SK-N-SH (cell line): ENCODE data around the gene COL4A2. TPM values are rescaled to one million over a fixed set of nuclear protein-coding genes. Genes with fewer than 3 reads are reported as not detected.

Source experiments
- CTCF ChIA-PET: fragments of 300-600, 350-600 bp; formaldehyde crosslinking; extraction: SDS; loops from one replicate; lab custom pipeline; 2021; lab: Yijun Ruan, JAX
- POLR2A ChIA-PET: fragments of 350-600 bp; sonication (Branson Sonifier 250); formaldehyde crosslinking; extraction: SDS; loops from one replicate; lab custom pipeline; 2020; ENCODE audit warnings: antibody characterized with exemption, inconsistent platforms; lab: Yijun Ruan, JAX
- DNase-seq: peaks from one replicate; pipeline ENCODE4 v3.0.0; 2012
- H2AFZ ChIP-seq: fragments of 200-600 bp; sonication (generic); 2 replicates; pipeline ENCODE4 v1.8.1; 2016; ENCODE audit warnings: antibody characterized with exemption, mild to moderate bottlenecking, low read depth
- H3F3A ChIP-seq: fragments of 200-600 bp; sonication (generic); replicated peaks from 2 replicates; pipeline ENCODE3; 2016; ENCODE audit warnings: antibody characterized with exemption, mild to moderate bottlenecking; ENCODE audit not compliant: insufficient read depth
- H3K27ac ChIP-seq, 2 experiments: fragments of 200-500 bp in 1 of 2; fragments of 200-600 bp in 1 of 2; sonication (Bioruptor generic) in 1 of 2; sonication (generic), shearing (Covaris generic) in 1 of 2; 2 replicates each; pipeline versions ENCODE4 v1.5.1 to v1.6.1; 2014 to 2016; ENCODE audit warnings: low read depth in 2 of 2, inconsistent platforms in 1 of 2, low read length in 1 of 2, mild to moderate bottlenecking in 1 of 2, mixed read lengths in 1 of 2
- H3K27me3 ChIP-seq: fragments of 200-600 bp; sonication (generic), shearing (Covaris generic); 2 replicates; pipeline ENCODE4 v1.6.1; 2016; ENCODE audit warnings: mixed run types; ENCODE audit not compliant: insufficient read depth
- H3K36me3 ChIP-seq, 2 experiments: fragments of 200-500 bp in 1 of 2; fragments of 200-600 bp in 1 of 2; sonication (Bioruptor generic) in 1 of 2; sonication (generic) in 1 of 2; replicated peaks in 1 of 2; 2 replicates each; pipeline versions ENCODE3 to v1.5.1; 2014 to 2016; ENCODE audit warnings: low read length in 1 of 2, mild to moderate bottlenecking in 1 of 2; ENCODE audit not compliant: insufficient read depth in 2 of 2, control insufficient read depth in 1 of 2
- H3K4me1 ChIP-seq, 2 experiments: fragments of 200-500 bp in 1 of 2; fragments of 200-600 bp in 1 of 2; sonication (Bioruptor generic) in 1 of 2; sonication (generic), shearing (Covaris generic) in 1 of 2; 2 replicates each; pipeline versions ENCODE4 v1.5.1 to v1.6.1; 2014 to 2016; ENCODE audit warnings: low read depth in 1 of 2, low read length in 1 of 2, mixed run types in 1 of 2; ENCODE audit not compliant: insufficient read depth in 2 of 2, control insufficient read depth in 1 of 2
- H3K4me2 ChIP-seq: fragments of 200-600 bp; sonication (generic), shearing (Covaris generic); 2 replicates; pipeline ENCODE4 v1.6.1; 2017; ENCODE audit warnings: mixed run types
- H3K4me3 ChIP-seq, 2 experiments: fragments of 200-500 bp in 1 of 2; fragments of 200-600 bp in 1 of 2; sonication (Bioruptor generic) in 1 of 2; sonication (generic), shearing (Covaris generic) in 1 of 2; 2 replicates each; pipeline versions ENCODE4 v1.5.1 to v1.8.1; 2014 to 2016; ENCODE audit warnings: low read depth in 2 of 2, inconsistent platforms in 1 of 2, low read length in 1 of 2, mild to moderate bottlenecking in 1 of 2, mixed read lengths in 1 of 2, moderate library complexity in 1 of 2
- H3K79me2 ChIP-seq: fragments of 200-600 bp; sonication (generic); 2 replicates; pipeline ENCODE4 v1.8.1; 2017; ENCODE audit warnings: mild to moderate bottlenecking; ENCODE audit not compliant: insufficient read depth
- H3K9ac ChIP-seq: fragments of 200-600 bp; sonication (generic); 2 replicates; pipeline ENCODE4 v1.6.1; 2017; ENCODE audit warnings: mixed run types
- H3K9me2 ChIP-seq: fragments of 200-600 bp; sonication (generic); 2 replicates; pipeline ENCODE4 v1.6.1; 2017; ENCODE audit warnings: mixed run types
- H3K9me3 ChIP-seq: fragments of 200-600 bp; sonication (generic); 2 replicates; pipeline ENCODE4 v1.6.1; 2017; ENCODE audit warnings: mixed run types, mild to moderate bottlenecking, moderate library complexity
- H4K20me1 ChIP-seq: fragments of 200-600 bp; sonication (generic); 2 replicates; pipeline ENCODE4 v1.6.1; 2017; ENCODE audit warnings: mild to moderate bottlenecking, mixed run types; ENCODE audit not compliant: insufficient read depth
- CHD2 ChIP-seq: fragments of 150-350 bp; IDR thresholded peaks from 2 replicates; pipeline ENCODE4 v1.6.1; 2018; ENCODE audit warnings: low read length; ENCODE audit not compliant: partially characterized antibody
- ELF1 ChIP-seq: IDR thresholded peaks from 2 replicates; pipeline ENCODE4 v1.4.0; 2012
- GABPA ChIP-seq: IDR thresholded peaks from 2 replicates; pipeline ENCODE4 v1.4.0; 2012; ENCODE audit warnings: low read depth, mild to moderate bottlenecking
- GATA2 ChIP-seq: sonication (generic); formaldehyde crosslinking; IDR thresholded peaks from 2 replicates; pipeline ENCODE4 v1.5.0; 2020; ENCODE audit warnings: mild to moderate bottlenecking, missing genetic modification reagents
- JUND ChIP-seq: IDR thresholded peaks from 2 replicates; pipeline ENCODE4 v1.4.0; 2012
- MAX ChIP-seq: IDR thresholded peaks from 2 replicates; pipeline ENCODE4 v1.4.0; 2012; ENCODE audit warnings: low read depth
- MEF2A ChIP-seq: IDR thresholded peaks from 2 replicates; pipeline ENCODE4 v1.4.0; 2012; ENCODE audit warnings: low read depth, borderline replicate concordance
- MXI1 ChIP-seq: IDR thresholded peaks from 2 replicates; pipeline ENCODE4 v1.6.1; 2012; ENCODE audit warnings: mild to moderate bottlenecking, low read depth, low read length, improper control_type of control experiment
- NFIC ChIP-seq: IDR thresholded peaks from 2 replicates; pipeline ENCODE4 v1.4.0; 2012; ENCODE audit warnings: borderline replicate concordance
- PBX3 ChIP-seq: IDR thresholded peaks from 2 replicates; pipeline ENCODE4; 2012
- POLR2AphosphoS5 ChIP-seq: IDR thresholded peaks from 2 replicates; pipeline ENCODE4 v1.6.1; 2012; ENCODE audit warnings: low read depth, low read length
- RAD21 ChIP-seq: IDR thresholded peaks from 2 replicates; pipeline ENCODE4 v1.6.1; 2012; ENCODE audit warnings: mild to moderate bottlenecking, low read length
- RCOR1 ChIP-seq: fragments of 150-350 bp; IDR thresholded peaks from 2 replicates; pipeline ENCODE4 v1.6.1; 2017; ENCODE audit warnings: antibody characterized with exemption, low read length
- SIN3A ChIP-seq: IDR thresholded peaks from 2 replicates; pipeline ENCODE4 v1.6.1; 2012; ENCODE audit warnings: low read depth, mild to moderate bottlenecking, low read length, moderate library complexity, borderline replicate concordance
- TEAD4 ChIP-seq: IDR thresholded peaks from 2 replicates; pipeline ENCODE4 v1.4.0; 2012; ENCODE audit warnings: mild to moderate bottlenecking, borderline replicate concordance; ENCODE audit not compliant: insufficient read depth
- YY1 ChIP-seq: IDR thresholded peaks from 2 replicates; pipeline ENCODE4 v1.4.0; 2012; ENCODE audit warnings: low read depth, mild to moderate bottlenecking
- ZBTB33 ChIP-seq: IDR thresholded peaks from 2 replicates; pipeline ENCODE4 v1.4.0; 2012; ENCODE audit warnings: low read depth, borderline replicate concordance
- WGBS: methylation state at CpG from one replicate; pipeline ENCODE4 v1.1.6; 2017; ENCODE audit warnings: low lambda C conversion rate; 5-methylcytosine and 5-hydroxymethylcytosine counted together
- polyA plus RNA-seq, 3 experiments: library from polyadenylated mRNA; depleted of rRNA; stranded (reverse); fragments of >200 nt; gene quantifications; 2 replicates each; pipeline ENCODE4 v1.2.3, GENCODE V29; 2012
- TF ChIP-seq, protein P1 (sequence below): fragments of 200-600 bp; sonication (generic); IDR thresholded peaks from 2 replicates; pipeline ENCODE4 v1.6.1; 2017; ENCODE audit warnings: antibody characterized with exemption, mild to moderate bottlenecking, moderate library complexity

Gene COL4A2
- polyA plus RNA-seq, 1 of the 3 experiments (the other 2 are of a cell fraction): 137 TPM

DNA sequence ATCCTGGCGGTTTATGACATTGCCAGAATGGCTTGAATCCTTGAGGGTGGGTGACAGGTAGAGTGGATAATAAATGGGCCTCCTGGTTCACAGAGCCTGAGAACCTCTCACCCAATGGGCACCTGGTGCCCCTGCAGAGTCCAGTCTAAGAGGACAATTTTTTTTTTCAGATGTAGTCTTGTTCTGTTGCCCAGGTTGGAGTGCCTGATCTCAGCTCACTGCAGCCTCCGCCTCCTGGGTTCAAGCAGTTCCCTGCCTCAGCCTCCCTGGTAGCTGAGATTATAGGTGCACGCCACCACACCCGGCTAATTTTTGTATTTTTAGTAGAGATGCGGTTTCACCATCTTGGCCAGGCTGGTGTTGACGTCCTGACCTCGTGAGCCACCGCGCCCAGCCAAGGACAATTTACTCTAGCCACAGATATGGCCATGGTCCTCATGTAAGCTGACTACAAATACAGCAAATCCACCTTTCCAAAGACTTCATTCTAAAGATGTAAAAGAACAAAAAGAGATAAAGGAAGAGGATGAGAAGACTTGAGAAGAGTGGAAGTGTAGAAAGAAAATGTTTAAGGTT, 33.0 kb downstream of the COL4A2 start:
- H3K9me2 ChIP-seq: no peaks in the 10 kb centered on the region
- peaks cover 15% of the 10 kb centered on the region for H3F3A ChIP-seq
- no peak overlapping the region for H3K9ac ChIP-seq
- no peak overlapping the region for H3K27ac ChIP-seq
- no peaks in the 10 kb centered on the region for H4K20me1 ChIP-seq
- CTCF ChIA-PET: interaction anchor here (1.0 kb wide), 1 partner anchor 11 kb away, joined by 4 read pairs; no protein-coding TSS in a partner anchor
- peaks cover 99% of the 10 kb centered on the region for H3K79me2 ChIP-seq
- H3K4me1 ChIP-seq: peaks cover 0 to 35% of the 10 kb centered on the region in 2 experiments; a peak in 3 of 4 replicates
- TF ChIP-seq PBX3 (no peak), RAD21 (no peak), CHD2 (no peak), GATA2 (CRISPR knock-in tag) (no peak), ELF1 (no peak), YY1 (no peak), ZBTB33 (no peak), NFIC (no peak), TEAD4 (no peak), RCOR1 (no peak), MAX (no peak), SIN3A (no peak), MXI1 (no peak), POLR2AphosphoS5 (no peak), JUND (no peak), MEF2A (no peak), GABPA (no peak)
- TF ChIP-seq, protein P1, sequence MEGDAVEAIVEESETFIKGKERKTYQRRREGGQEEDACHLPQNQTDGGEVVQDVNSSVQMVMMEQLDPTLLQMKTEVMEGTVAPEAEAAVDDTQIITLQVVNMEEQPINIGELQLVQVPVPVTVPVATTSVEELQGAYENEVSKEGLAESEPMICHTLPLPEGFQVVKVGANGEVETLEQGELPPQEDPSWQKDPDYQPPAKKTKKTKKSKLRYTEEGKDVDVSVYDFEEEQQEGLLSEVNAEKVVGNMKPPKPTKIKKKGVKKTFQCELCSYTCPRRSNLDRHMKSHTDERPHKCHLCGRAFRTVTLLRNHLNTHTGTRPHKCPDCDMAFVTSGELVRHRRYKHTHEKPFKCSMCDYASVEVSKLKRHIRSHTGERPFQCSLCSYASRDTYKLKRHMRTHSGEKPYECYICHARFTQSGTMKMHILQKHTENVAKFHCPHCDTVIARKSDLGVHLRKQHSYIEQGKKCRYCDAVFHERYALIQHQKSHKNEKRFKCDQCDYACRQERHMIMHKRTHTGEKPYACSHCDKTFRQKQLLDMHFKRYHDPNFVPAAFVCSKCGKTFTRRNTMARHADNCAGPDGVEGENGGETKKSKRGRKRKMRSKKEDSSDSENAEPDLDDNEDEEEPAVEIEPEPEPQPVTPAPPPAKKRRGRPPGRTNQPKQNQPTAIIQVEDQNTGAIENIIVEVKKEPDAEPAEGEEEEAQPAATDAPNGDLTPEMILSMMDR: no peak
- TF ChIP-seq, all 33 proteins: peak for 0
- WGBS: 95% methylated on average over 8 of the region's 9 CpGs
- Histone ChIP-seq H3K27me3 (no peaks in the 10 kb centered on the region), H3K9me3 (no peaks in the 10 kb centered on the region), H3K4me2 (no peak overlapping the region), H3K4me3 (no peak overlapping the region), H3K36me3 (peaks cover 0 to 17% of the 10 kb centered on the region in 2 experiments), H2AFZ (no peak overlapping the region)
- POLR2A ChIA-PET: no interaction called here
- no peak for DNase-seq
